GM20000 (cell line): Measurements from ENCODE around the gene FYCO1.

Source experiments
- DNase-seq: peaks from one replicate; pipeline ENCODE4 v3.0.0; 2012; ENCODE audit warnings: low spot score
- CTCF ChIP-seq: IDR thresholded peaks from 2 replicates; pipeline ENCODE4 v1.5.1; 2012; ENCODE audit warnings: mild to moderate bottlenecking, control low read depth; ENCODE audit errors: extremely low read depth, missing control alignments

Gene FYCO1

GRCh38 chr3:45966371-45966791 lies 29.2 kb downstream of the FYCO1 start:
- TF ChIP-seq CTCF, result no peak

DNA sequence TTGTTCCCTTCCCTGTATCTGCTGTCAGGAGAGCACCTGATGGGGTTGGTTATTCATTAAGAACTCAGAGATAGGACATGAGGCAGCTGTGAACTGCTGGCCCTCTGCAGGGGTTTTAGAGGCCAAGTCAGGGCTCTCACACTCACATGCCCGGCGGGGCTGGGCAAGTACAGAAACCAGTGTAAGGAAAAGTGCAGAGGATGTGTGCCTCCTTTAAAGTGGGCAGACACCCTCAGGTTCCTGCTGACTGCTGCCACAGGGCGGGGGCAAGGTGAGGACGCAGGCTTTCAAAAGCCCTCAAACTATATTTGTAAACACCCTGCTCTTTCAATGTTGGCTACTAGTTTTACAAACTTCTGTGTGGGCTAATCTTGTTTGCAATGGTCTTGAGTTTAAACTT lies 30.0 kb downstream of the FYCO1 start:
- no peak for DNase-seq
- no peak for TF ChIP-seq CTCF

More at GRCh38 chr3:45966371-45966791, 29.2 kb downstream of the FYCO1 start:
- no peak for DNase-seq

DNA sequence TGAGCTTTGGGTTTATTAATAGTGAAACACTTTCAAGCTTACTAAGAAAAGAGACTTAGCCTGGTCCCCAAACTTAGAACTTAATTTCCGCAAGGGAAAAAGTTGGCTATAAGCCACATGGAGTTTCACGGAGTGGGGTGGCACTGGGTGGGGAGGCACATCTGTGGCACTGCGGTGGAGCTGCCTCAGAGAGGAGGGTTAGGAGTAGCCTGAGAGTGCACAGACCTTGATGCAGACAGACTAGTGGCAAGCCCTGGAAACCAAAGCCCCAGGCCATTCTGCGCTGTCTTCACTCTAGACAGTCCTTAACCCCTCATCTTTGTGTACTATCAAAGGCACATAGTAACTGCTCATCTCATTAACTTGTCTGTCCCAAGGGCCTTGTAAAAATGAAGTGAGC lies 30.4 kb downstream of the FYCO1 start:
- DNase-seq, result no peak
- TF ChIP-seq CTCF, result no peak

DNA sequence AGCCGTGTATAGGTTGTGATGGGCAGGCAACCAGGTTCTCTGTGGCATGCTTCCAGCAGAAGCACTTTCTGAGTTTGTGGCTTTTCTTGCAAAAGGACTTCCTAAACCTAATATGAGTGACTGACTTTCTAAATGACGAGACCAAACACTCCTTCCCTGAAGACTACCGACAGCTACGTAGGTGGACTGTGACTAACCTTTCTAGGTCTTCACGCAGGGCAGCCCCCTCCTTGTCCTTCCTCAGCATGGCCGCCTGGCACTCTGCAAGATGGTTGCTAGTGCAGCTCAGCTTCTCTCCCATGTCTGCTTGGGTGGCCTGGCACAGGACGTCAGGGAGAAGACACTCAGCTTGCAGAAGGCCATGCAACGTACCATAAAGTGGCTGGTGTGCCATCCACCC lies 31.5 kb downstream of the FYCO1 start:
- DNase-seq, result peak; percentile 57
- TF ChIP-seq CTCF, result no peak

DNA sequence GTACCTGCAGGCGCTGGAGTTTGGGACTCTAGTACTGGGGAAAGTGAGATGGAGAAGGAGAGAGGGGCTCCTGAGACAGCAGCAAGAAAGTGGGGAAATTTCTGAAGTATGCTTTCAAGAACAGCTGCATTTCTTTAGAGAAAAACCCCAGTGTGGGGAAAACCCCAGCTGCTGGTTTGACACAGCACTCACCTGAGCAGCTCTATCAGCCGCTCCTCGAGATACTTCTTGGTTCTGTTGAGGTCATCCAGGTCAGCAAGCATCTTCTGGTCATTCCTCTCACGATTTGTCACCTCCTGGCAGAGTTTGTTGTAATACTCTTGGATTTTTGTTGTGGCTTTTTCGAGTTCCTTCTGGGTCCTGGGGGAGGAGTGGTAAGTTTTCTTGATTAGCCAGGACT lies 33.6 kb downstream of the FYCO1 start:
- TF ChIP-seq CTCF, result no peak
- DNase-seq, result peak; percentile 72

DNA sequence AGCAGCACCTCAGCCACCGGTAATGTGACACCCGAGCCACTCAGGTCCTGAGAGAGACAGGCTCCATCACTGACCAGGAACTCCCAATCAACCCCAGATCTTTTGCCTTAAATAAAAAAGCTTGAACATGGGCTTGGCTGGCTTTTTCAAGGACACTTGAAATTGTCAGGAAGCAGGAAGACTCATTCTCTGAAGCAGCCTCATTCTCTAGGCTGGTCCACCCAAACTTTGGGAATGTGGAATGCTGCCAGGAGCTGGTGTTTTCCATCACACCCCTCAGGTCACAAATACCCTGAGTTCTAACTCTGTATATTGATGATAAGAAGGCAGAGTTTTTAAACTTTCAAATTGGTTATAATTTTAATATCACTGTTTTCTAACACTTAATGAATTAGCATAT lies 35.3 kb downstream of the FYCO1 start:
- no peak for TF ChIP-seq CTCF
- no peak for DNase-seq

GRCh38 chr3:45959201-45959600 lies 36.4 kb downstream of the FYCO1 start:
- DNase-seq, result no peak
- TF ChIP-seq CTCF, result no peak
